Measurements from ENCODE around the gene NUBP2.

GRCh38 chr16:1819611-1820010 lies 36.9 kb downstream of the NUBP2 start:
- TF ChIP-seq POLR2A (IDR thresholded peaks at IDR 0.05; ENCODE audit: low read depth, low read length): no peak
- no peak for TF ChIP-seq CTCF (IDR thresholded peaks at IDR 0.05; ENCODE audit: extremely low read depth in 1 of 2, insufficient read depth in 1 of 2, low read depth in 1 of 2, low read length in 2 of 2)
